HG03196 (cell line): ENCODE measurements around the gene ANTKMT.

ENCODE experiments used
- ATAC-seq: cut with Tn5 transposase; IDR thresholded peaks from one replicate; pipeline ENCODE4 v1.9.1; 2021; ENCODE audit not compliant: unreplicated experiment

ANTKMT gene

DNA sequence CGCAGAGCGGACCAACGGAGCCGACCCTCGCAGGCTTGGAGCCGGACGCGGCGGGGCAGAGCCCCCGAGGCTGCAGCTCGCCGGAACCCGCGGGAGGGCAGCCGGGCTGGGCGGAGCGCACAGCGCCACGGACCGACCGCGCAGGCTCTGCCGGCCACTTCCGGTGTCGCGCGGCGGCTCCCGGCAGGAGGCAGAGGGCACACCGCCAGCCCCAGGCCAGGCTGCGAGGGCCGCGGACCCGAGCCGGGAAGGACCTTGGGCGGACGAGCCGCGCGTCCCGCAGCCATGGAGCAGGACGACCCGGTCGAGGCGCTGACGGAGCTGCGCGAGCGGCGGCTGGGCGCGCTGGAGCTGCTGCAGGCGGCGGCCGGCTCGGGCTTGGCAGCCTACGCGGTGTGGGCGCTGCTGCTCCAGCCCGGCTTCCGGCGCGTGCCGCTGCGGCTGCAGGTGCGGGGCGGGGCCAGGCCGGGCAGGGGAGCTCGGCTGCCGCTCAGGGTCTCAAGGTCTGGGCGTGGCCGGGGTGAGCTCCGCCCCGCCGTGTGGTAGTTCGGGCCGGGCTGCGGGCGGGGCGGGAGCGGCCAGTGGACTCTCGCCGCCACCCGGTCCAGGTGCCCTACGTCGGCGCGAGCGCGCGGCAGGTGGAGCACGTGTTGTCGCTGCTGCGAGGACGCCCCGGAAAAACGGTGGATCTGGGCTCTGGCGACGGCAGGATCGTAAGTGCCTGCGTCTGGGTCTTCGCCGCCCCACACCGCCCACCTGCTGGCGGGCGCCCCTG is at the start of gene ANTKMT:
Gene ANTKMT (plus strand): TSS at position 157 of the 775 bp plus-strand sequence. CDS start 129 bp downstream, at position 286.
- peak; percentile 59 for ATAC-seq

GRCh38 chr16:671353-672131 is 49.4 kb upstream of the ANTKMT start:
- ATAC-seq = no peak

- no peak for ATAC-seq
Observed at GRCh38 chr16:672371-672770, 48.6 kb upstream of the ANTKMT start.

DNA sequence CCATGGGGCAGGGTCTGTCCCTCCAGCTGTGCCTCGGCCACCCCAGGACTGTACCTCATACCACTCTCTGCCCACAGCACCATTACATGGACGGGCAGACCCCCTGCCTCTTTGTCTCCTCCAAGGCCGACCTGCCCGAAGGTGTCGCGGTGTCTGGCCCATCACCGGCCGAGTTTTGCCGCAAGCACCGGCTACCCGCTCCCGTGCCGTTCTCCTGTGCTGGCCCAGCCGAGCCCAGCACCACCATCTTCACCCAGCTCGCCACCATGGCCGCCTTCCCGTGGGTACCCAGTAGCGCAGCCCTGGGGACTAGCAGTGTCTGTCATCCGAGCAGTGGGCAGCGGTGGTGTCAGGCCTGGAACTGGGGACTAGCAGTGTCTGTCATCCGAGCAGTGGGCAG is 48.1 kb upstream of the ANTKMT start:
- no peak for ATAC-seq

DNA sequence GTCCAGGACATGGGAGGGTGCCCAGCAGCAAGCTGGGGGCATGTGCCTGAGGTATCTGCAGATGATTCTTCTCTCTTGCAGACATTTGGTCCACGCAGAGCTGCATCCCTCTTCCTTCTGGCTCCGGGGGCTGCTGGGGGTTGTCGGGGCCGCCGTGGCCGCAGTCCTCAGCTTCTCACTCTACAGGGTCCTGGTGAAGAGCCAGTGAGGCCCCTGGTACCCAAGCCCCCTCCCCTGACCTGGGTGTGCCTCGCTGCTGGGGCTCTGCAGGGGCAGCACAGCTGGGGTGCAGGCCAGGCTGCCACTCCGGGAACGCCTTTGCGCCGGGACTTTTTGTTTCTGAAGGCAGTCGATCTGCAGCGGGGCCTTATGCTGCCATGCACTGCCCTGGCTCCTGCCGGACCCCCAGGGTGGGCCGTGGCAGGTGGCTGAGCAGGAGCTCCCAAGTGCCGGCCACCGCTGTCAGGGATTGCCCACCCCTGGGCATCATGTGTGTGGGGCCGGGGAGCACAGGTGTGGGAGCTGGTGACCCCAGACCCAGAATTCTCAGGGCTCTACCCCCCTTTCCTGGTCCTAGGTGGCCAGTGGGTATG is 47.5 kb upstream of the ANTKMT start:
- no peak for ATAC-seq

DNA sequence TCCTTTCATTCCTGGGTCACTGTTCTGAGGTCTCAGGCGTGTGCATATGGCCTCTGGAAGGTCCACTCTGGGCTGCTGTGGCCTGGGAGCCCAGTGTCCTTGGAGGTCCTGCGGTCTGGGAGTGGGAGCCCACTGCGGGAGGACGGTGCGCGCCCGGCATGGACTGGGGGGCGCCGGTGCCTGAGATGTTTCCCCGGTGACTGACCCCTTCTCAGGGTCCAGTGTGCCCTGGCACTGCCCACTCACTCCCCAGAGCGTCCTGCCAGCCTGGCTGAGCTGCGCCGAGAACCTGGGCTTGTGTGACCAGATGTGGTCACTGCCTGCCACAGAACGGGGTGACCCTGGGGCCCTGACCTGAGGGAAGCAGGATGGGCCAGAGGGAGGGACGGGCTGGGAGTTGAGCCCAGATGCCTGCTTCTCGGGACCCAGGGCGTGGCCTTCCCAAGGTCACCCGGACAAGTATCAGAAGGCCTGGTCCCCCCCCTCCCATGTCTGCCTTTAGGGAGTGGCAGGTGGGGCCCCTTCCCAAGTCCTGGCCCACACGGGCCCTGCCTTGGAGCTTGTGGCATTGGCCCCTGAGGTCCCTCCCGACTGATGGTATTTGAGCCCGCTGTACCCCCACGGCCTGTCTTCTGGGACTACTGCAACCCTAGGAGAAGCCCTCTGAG is 46.6 kb upstream of the ANTKMT start:
- ATAC-seq = no peak

GRCh38 chr16:674968-675883 is 45.7 kb upstream of the ANTKMT start, which contains the start of gene RHBDL1:
RHBDL1 (plus strand) TSS chr16:675671; CDS start chr16:675791, 120 bp downstream.
- ATAC-seq = no peak

GRCh38 chr16:675884-676564 is 44.9 kb upstream of the ANTKMT start:
- no peak for ATAC-seq

DNA sequence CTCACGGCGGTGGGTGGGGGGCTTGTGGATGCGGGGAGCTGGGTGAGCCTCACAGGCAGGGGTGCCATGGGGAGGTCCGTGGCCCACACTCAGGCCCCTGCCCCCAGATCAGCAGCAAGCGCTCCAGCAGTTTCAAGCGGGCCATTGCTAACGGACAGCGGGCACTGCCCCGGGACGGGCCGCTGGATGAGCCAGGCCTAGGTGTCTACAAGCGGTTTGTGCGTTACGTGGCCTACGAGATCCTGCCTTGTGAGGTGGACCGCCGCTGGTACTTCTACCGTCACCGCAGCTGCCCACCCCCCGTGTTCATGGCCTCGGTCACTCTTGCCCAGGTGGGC is 44.4 kb upstream of the ANTKMT start:
- ATAC-seq = no peak

- no peak for ATAC-seq
Observed at GRCh38 chr16:676913-677312, 44.0 kb upstream of the ANTKMT start.

DNA sequence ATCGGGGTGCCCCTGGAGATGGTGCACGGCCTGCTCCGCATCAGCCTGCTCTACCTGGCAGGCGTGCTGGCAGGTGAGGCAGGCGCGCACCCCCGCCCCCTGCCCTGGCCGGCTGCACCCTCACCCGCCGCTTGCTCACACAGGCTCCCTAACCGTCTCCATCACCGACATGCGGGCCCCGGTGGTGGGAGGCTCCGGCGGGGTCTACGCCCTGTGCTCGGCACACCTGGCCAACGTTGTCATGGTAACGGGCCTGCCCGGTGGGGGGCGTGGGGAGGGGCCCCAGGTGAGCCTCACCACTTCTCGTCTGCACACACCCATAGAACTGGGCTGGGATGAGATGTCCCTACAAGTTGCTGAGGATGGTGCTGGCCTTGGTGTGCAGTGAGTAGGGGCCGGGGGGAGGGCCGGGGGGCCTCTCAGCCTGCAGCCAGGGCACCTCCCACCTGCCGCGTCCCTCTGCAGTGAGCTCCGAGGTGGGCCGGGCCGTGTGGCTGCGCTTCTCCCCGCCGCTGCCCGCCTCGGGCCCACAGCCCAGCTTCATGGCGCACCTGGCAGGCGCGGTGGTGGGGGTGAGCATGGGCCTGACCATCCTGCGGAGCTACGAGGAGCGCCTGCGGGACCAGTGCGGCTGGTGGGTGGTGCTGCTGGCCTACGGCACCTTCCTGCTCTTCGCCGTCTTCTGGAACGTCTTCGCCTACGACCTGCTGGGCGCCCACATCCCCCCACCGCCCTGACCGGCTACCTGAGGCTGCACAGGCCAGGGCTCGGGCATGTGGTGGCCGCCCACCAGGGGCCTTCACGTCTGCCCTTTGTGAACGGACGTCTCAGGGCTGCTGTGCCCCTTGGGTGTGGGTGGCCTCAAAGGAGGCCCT is 43.4 kb upstream of the ANTKMT start:
- no peak for ATAC-seq

DNA sequence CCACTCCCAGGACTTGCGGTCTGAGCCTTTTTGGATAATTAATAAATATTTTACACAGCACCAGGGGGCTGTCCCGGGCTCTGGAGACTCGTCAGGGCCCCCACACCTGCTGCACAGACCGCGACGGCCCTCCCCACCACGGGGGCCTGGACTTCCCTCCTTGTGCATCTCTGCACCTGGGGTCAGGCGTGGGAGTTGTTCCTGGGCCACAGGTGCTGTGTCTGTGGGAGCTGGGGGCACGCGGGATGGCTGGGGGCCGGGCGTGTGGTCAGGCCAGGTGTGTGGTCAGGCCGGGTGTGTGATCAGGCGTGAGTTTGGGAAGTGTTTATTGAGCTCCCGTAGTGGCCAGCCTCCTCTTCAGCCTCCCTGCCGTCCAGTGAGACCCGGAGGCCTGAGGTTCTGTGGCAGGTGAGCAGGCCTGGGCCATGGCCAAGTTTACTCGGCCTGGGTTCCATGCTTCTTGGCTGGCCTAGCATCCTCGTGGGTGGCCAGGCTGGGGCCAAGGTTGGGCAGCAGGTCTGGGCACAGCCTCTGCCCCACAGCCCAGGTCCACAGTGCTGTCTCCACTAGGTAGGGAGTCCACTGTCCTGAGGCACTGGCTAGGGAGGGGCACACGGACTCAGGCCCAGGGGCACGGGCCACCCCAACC is 42.6 kb upstream of the ANTKMT start:
- no peak for ATAC-seq

DNA sequence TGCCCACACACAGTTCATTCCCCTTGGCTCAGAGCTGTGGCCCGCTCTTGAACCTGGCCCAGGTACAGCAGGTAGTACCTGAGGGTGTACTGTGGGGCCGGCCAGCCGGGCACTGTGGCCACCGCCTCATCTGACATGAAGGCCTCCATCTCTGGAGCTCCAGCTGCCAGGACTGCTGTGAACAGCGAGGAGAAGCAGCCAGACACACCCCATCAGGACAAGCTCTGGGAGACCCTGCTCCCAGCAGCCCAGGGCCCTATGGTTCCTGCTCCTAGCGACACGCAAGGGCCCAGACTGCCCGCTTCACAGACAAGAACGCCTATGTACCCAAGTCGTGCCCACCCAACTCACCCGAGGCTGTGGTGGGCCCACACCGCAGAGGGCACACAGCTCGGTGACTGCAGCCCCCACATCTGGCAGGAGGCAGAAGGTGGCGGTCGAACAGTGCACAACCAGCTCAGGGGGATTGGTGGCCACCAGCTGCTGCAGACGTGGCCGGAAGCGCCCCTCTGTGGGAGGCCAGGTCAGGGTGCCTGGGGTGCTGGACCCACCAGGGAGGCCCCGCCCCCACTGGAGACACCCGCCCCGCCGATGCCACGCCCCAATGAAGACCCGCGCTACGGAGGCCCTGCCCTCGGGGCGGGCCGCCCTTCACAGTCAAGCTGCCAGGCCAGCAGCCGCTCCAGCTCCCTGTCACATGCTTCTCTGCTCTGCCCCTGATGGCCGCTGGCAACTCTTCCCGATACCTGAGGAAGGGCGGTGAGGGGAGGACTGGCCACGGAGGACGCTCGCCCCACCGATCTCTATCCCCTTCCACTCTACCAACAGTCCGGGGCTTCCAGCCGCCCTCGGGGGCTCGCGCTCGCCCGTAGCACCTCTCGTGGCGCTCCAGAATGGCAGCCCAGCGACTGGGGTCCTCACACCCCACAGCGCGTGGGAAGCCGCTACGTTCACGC is 41.8 kb upstream of the ANTKMT start:
- no peak for ATAC-seq

GRCh38 chr16:679814-680624 is 40.9 kb upstream of the ANTKMT start, which contains the start of gene STUB1:
STUB1 (plus strand) TSS chr16:680410; CDS start chr16:680526, 116 bp downstream.
- peak; percentile 28 for ATAC-seq

DNA sequence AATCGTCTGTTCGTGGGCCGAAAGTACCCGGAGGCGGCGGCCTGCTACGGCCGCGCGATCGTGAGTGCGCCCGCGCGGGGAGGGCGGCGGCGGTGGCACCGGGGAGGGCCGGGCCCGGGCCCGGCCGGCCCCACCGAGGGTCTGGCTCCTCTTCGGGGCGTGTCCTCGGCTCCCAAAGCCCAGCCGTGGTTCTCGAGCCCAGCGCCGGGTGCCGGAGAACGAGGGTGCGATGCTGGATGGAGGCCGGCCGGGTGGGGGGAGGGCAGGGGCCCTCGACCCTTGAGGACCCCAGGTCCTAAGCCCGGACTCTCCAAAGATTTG is 40.4 kb upstream of the ANTKMT start:
- ATAC-seq = no peak

GRCh38 chr16:680967-681745 is 39.8 kb upstream of the ANTKMT start:
- ATAC-seq = no peak
